Heart right ventricle (tissue), 16 donors: ENCODE results near the gene SHISAL1. TPM values are rescaled to one million over a fixed set of nuclear protein-coding genes. Genes with fewer than 3 reads are reported as not detected.

Experiments
- ATAC-seq, 8 donors: fragments of 200-7000 bp; cut with Tn5 transposase; one replicate each; pipeline ENCODE4 v1.9.1; 2020; ENCODE audit warnings: mild to moderate bottlenecking in 8 of 8, moderate library complexity in 8 of 8, moderate number of reproducible peaks in 1 of 8
- DNase-seq, 2 donors: peaks; one replicate each; pipeline ENCODE4 v3.0.0-alpha.2; 2020
- H3K27ac ChIP-seq, 10 donors: fragments of 200-600 bp; sonication (generic) in 2 of 10; one replicate each; pipeline versions ENCODE4 v1.5.0 to v1.8.0; 2020 to 2022; ENCODE audit warnings: mild to moderate bottlenecking in 3 of 10
- H3K27me3 ChIP-seq, 7 donors: fragments of 200-600 bp; one replicate each; pipeline ENCODE4 v1.8.0; 2021 to 2022; ENCODE audit warnings: mild to moderate bottlenecking in 2 of 7
- H3K36me3 ChIP-seq, 9 donors: fragments of 200-600 bp; sonication (generic) in 1 of 9; one replicate each; pipeline versions ENCODE4 v1.5.0 to v1.8.0; 2020 to 2022; ENCODE audit warnings: mild to moderate bottlenecking in 2 of 9
- H3K4me1 ChIP-seq, 9 donors: fragments of 200-600 bp; sonication (generic) in 1 of 9; one replicate each; pipeline versions ENCODE4 v1.5.0 to v1.8.0; 2020 to 2022; ENCODE audit warnings: mild to moderate bottlenecking in 4 of 9
- H3K4me3 ChIP-seq, 10 donors: fragments of 200-600 bp; sonication (generic) in 2 of 10; one replicate each; pipeline versions ENCODE4 v1.5.0 to v1.8.0; 2020 to 2022; ENCODE audit warnings: mild to moderate bottlenecking in 7 of 10, moderate library complexity in 2 of 10
- H3K9me3 ChIP-seq, 11 donors: fragments of 200-600 bp in 10 of 11; sonication (generic) in 2 of 11; one replicate each; pipeline versions ENCODE4 v1.5.0 to v1.8.0; 2013 to 2022; ENCODE audit warnings: mild to moderate bottlenecking in 2 of 11, control low read depth in 1 of 11, moderate library complexity in 1 of 11
- CTCF ChIP-seq, 9 donors: fragments of 200-600 bp; sonication (generic) in 2 of 9; IDR thresholded peaks; one replicate each; pipeline versions ENCODE4 v1.5.0 to v1.8.0; 2021 to 2022; ENCODE audit warnings: antibody characterized with exemption in 9 of 9, mild to moderate bottlenecking in 5 of 9, moderate library complexity in 1 of 9
- WGBS, 2 donors: extraction: QIAGEN DNeasy Blood & Tissue Kit; methylation state at CpG; one replicate each; pipeline ENCODE4 v1.1.7; 2013; ENCODE audit warnings: inconsistent platforms in 1 of 2; 5-methylcytosine and 5-hydroxymethylcytosine counted together
- intact Hi-C, 10 donors: fragments of 100-400 bp; cut with DNase I; formaldehyde crosslinking; loops; one replicate each; pipeline versions ENCODE4 v1.11.1 to v1.14.2; 2022
- polyA plus RNA-seq, 2 donors: library from polyadenylated mRNA; stranded (reverse); fragments of 200-250 nt; gene quantifications; one replicate each; pipeline ENCODE4 v1.2.3, GENCODE V29; 2013
- total RNA-seq, 10 donors: library from RNA; stranded (reverse); fragmentation: NEBNext Ultra II Directional in 3 of 10; extraction: Animal tissue kit (Norgen Biotek cat#: 25700) in 3 of 10; gene quantifications; one replicate each; pipeline versions ENCODE4 v1.2.1 to v1.2.4, GENCODE V29; 2021 to 2023
- donor health status: Arrhythmogenic right ventricular cardiomyopathy.
- donor health status: ischemic (EF 13 %, LVEDD 7.1; RV severe dilation, severe dysfunction).
- donor health status: healthy with polysubstance abuse.
- donor health status: DM: no; HTN: yes; CAD: no.
- donor health status: DM: no; HTN: no; CAD: no.
- donor health status: ischemic (EF 25% LVEDD 6.9; RV normal size, moderate dysfunction).
- donor health status: ischemic (EF 25% LVEDD 5.7; RV mildly dilated, moderate dysfunction).
- donor health status: healthy.
- donor health status: DM: yes; HTN: yes; CAD: no.
- donor health status: Ischemic cardiomyopathy.
- donor health status: ischemic (EF 35%, LVEDD 5.7; RV mildly dilated, moderate dysfunction).
- donor health status: nonischemic (EF 11% LVEDD 7.7; RV severe dilation, severe dysfunction).
- donor health status: DM: yes; HTN: yes; CAD: no.
- donor health status: PGD.
- donor health status: ischemic (EF 29% LVEDD 5.4; RV normal size, mild dysfunction).
- donor health status: nonischemic (EF 23%, LVEDD 6.1; RV moderate dilation, normal function).

The SHISAL1 gene
- total and polyA plus RNA-seq, 12 donors = 0.15 to 1.7 (median 0.63) TPM

DNA sequence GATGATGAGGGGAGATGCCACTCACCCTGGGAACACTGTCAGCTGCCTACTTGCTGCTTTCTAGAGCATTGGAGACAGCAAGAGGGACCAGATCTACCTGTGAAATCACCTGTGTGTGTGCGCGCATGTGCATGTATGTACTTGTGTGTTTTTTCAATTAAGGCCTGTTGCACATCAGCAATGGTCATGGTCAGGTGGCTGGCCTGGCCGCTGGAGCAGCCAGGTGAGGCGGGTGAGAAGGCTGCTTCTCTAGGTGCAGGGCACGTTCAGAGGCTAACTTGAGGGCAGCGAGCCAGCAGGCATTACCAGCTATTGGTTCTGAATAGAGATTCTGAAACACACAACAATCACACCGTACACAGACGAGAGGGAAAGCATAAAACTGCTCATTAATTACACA, 66.9 kb downstream of the SHISAL1 start:
- Histone ChIP-seq H3K36me3 (no peaks in the 10 kb centered on the region), H3K27me3 (peaks cover 0 to 14% (median 5%) of the 10 kb centered on the region in 7 donors), H3K4me1 (peaks cover 0 to 5% (median 0%) of the 10 kb centered on the region in 9 donors), H3K27ac (no peak overlapping the region), H3K9me3 (peaks cover 0 to 27% (median 9%) of the 10 kb centered on the region in 11 donors), H3K4me3 (no peak overlapping the region)
- 87 to 89% methylated on average over 8 of the region's 8 CpGs for WGBS, 2 donors
- intact Hi-C loops = no loop called here
- DNase-seq (no peak), ATAC-seq (peak in 1 of 8 donors; percentile 33)
- TF ChIP-seq CTCF (IDR thresholded peaks at IDR 0.05) = no peak

DNA sequence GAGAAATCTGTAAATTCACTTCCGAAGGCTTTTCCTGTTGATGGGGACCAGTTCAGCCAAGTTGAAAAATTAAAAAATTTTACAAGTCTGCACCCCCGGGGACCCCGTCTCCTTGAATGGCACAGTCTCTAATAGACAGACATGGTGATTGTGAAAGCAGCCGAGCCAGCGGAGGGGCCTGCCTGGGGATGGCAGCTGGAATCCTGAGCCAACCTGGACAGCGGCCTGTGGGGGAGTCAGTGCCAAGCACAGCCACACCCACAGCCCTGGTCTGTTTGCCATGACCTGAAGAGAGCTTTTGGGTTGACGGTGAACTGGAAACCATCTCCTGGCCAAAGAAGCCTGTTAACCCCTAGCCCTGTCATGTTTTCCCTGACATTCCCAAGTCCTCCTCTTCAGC, 67.3 kb downstream of the SHISAL1 start:
- Histone ChIP-seq H3K27ac (no peak overlapping the region), H3K36me3 (no peaks in the 10 kb centered on the region), H3K9me3 (peaks cover 0 to 23% (median 9%) of the 10 kb centered on the region in 11 donors), H3K4me1 (peaks cover 0 to 5% (median 0%) of the 10 kb centered on the region in 9 donors), H3K4me3 (no peak overlapping the region), H3K27me3 (peaks cover 0 to 14% (median 5%) of the 10 kb centered on the region in 7 donors)
- TF ChIP-seq CTCF (IDR thresholded peaks at IDR 0.05) = no peak
- intact Hi-C loops = no loop called here
- WGBS, 2 donors = 54 to 62% methylated on average over 7 of the region's 7 CpGs
- peak; percentile 73 to 92 (median 81) for ATAC-seq
- peak; percentile 46 to 54 for DNase-seq

DNA sequence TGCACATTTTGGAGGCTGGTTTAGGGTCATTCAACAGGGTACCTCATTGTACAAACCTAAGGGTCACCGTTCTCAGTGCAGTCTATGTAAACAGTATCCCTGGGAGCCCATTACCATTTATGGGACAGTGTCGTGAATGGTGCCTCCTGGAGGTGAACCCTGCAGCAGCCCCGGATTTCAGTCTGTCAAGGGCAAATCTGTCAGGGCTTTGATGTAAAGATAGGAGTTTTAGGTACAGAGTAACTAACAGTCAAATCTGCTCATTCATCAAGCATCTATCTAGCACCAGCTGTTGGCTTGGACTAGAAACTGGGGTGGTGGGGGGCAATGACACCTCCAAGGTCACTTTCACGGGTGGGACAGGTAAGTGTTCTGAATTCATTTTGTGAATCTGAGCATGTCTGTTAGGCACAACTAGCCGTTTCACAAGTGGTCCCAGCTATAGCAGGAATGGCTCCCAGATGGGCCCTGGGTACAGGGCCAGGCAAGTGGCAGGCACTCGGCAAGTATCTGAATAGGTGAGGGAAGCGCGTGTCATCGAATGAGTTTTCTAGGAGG, 68.4 kb downstream of the SHISAL1 start:
- no peak for DNase-seq
- no peak for TF ChIP-seq CTCF (IDR thresholded peaks at IDR 0.05)
- Histone ChIP-seq H3K4me1 (peaks cover 0 to 5% (median 0%) of the 10 kb centered on the region in 9 donors), H3K27me3 (peaks cover 0 to 14% (median 5%) of the 10 kb centered on the region in 7 donors), H3K36me3 (no peaks in the 10 kb centered on the region), H3K9me3 (peaks cover 0 to 12% (median 0%) of the 10 kb centered on the region in 11 donors), H3K27ac (no peak overlapping the region), H3K4me3 (no peak overlapping the region)
- WGBS, 2 donors = 85 to 88% methylated on average over 9 of the region's 9 CpGs
- no peak for ATAC-seq
- intact Hi-C loops = no loop called here

GRCh38 chr22:44243761-44244160, 69.0 kb downstream of the SHISAL1 start:
- peaks cover 0 to 14% (median 5%) of the 10 kb centered on the region in 7 donors for H3K27me3 ChIP-seq
- DNase-seq (no peak), ATAC-seq (no peak)
- no peaks in the 10 kb centered on the region for H3K36me3 ChIP-seq
- peaks cover 0 to 9% (median 0%) of the 10 kb centered on the region in 11 donors for H3K9me3 ChIP-seq
- H3K27ac ChIP-seq = no peak overlapping the region
- WGBS, 2 donors = 77 to 83% methylated on average over 8 of the region's 8 CpGs
- no peak for TF ChIP-seq CTCF (IDR thresholded peaks at IDR 0.05)
- H3K4me1 ChIP-seq = peaks cover 0 to 5% (median 0%) of the 10 kb centered on the region in 9 donors
- intact Hi-C loops = no loop called here
- H3K4me3 ChIP-seq = no peak overlapping the region
